Endometrial microvascular endothelial cells (primary cell): Measurements from ENCODE around the gene DEDD2. TPM values are rescaled to one million over a fixed set of nuclear protein-coding genes. Genes with fewer than 3 reads are reported as not detected.

Experiments
- in situ Hi-C: cut with HindIII; loops from 2 replicates; pipeline ENCODE4 v1.10.0; 2017; ENCODE audit warnings: low sequenced_read_pairs, low pct_unique_long_range_greater_than_20kb; ENCODE audit errors: inconsistent ontology term
- total RNA-seq: library from RNA; depleted of rRNA; stranded (reverse); fragments of >200 nt; gene quantifications from one replicate; pipeline ENCODE4 v1.2.3, GENCODE V29; 2015; ENCODE audit errors: inconsistent ontology term

The DEDD2 gene
- total RNA-seq, 1 donor from 2014 or later: 46.6 TPM

GRCh38 chr19:42203700-42204099 lies 13.8 kb downstream of the DEDD2 start:
- in situ Hi-C loops: no loop called here

- in situ Hi-C loops: no loop called here
Measured at GRCh38 chr19:42202290-42202880, 15.1 kb downstream of the DEDD2 start.

DNA sequence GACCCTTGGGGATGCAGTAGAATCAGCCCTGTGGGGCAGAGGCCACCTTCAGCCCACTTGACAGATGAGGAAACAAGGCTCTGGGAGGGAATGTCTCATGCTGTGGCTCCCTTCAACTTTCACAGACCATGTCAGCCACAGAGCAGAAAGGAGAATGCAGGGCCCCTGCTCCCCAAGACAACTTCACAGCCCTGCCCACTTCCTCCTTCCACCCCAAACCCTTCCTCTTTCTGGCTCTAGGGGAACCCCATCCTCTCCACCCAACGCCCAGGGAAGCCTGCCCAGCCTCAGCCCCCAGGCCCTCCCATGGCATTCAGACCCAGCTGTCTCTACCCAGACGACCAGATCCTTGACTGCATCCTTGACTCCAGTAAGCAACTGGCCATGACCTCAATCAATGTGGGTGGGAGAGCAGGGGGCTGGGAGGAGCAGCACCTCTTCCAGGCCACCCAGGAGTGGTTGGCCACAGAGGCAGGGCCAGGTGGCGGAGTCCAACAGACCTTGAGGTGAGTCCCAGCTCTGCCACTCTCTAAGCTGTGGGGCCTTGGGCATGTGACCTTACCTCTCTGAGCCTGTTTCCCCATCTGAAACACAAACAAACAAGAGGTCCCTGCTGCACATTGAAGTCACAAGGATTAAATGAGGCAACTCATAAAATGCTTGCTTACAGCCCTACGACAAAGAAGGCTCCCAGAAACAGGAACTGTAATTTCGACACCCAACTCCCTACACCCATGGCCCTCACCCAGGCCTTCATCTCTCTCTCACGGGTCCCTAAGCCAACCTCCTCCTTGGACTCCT lies 15.8 kb downstream of the DEDD2 start:
- in situ Hi-C loops: no loop called here

DNA sequence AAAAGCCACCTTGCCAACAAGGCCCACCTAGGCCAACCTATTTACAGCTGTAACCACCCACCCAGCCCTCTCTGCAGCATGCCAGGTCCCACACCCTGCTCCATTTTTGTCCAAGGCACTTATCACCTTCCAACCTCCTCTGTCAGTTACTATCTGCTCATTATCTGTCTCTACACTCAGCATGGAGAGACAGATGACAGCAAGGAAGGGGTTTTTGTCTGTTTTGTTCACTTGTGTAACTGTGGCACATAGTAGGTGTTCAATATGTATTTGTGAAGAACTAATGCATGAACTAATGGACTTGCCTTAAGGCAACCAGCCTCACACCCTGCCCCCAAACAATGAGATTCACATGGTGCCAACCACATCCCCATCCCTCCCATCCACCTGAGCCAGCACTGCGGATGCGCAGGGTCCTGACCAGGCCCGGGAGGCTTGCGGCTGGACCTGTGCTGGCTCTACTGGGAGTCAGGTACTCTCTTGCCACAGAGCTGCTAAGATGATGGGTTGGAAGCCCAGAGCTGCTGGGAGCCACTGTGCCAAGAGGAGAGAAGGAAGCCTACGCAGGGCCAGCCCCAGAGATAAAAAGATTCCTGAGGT lies 17.3 kb downstream of the DEDD2 start:
- in situ Hi-C loops: no loop called here

- in situ Hi-C loops: no loop called here
Measured at GRCh38 chr19:42199440-42200115, 17.9 kb downstream of the DEDD2 start.

GRCh38 chr19:42198676-42199439 lies 18.6 kb downstream of the DEDD2 start:
- in situ Hi-C loops: no loop called here

GRCh38 chr19:42197375-42197817 lies 20.1 kb downstream of the DEDD2 start:
- in situ Hi-C loops: no loop called here

DNA sequence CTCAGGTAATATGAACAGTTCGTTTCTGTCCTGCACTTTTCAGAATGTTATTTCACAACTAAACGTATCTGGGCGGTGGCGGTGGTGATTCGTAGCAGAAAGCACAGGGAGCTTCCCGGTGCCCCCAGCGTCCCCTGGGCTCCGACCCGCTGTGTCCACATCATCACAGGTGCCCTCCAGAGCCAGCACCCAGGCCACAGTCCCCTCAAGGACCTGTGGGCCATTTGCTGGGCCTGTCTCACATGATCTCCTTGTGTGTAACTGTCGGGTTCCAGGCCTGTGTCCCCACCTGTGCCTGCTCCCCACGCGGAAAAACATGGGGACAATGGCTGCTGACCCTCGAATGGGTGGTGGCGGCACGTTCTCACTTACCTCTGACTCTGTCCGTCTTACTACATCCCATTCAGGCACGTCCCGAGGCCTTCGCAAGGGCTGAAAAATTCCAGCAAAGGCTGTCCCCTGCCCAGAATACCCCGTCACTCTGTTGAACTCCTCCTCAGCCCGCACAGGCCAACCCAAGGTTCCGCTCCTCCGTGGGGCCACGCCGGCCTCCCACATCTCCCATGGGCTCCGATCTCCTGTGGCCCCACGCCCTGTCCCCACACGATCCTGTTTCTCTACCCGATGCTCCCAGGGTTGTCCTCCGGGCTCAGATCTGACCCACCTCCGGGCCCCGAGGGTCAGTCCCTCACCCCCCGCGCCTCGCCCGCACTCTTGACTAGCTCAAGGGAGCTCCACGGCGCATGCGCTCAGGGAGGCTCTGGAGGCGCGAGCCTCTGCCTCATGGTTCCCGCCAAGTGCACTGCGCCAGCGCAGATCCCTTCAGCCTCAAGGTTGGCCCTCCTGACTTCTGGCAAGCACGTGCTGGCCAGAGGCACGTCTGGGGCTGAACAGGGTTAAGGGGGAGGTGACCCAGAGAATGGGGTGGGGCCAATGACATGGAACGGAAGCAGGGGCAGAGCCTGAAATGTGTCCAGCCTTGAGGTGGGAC lies 21.2 kb downstream of the DEDD2 start:
- in situ Hi-C loops: no loop called here

- in situ Hi-C loops: no loop called here
Measured at GRCh38 chr19:42193706-42194105, 23.8 kb downstream of the DEDD2 start.

- in situ Hi-C loops: no loop called here
Measured at GRCh38 chr19:42193294-42193693, 24.2 kb downstream of the DEDD2 start.

- in situ Hi-C loops: no loop called here
Measured at GRCh38 chr19:42191855-42192254, 25.6 kb downstream of the DEDD2 start.

GRCh38 chr19:42191330-42191729 lies 26.1 kb downstream of the DEDD2 start:
- in situ Hi-C loops: no loop called here

GRCh38 chr19:42189133-42189532 lies 28.3 kb downstream of the DEDD2 start:
- in situ Hi-C loops: no loop called here

DNA sequence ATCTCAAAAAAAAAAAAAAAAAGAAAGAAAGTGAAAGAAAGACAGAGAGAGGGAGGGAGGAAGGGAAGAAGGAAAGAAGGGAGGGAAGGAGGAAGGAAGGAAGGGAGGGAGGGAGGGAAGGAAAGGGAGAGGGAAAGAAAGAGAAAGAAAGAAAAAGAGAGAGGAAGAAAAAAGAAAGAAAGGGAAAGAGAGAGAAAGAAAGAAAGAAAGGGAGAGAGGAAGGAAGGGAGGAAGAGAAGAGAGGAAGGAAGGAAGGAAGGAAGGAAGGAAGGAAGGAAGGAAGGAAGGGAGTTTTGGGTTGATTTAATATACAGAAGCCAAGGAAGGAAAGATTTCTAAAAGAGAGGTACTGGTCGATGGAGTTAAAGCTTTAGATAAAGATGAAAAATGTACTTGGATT lies 28.8 kb downstream of the DEDD2 start:
- in situ Hi-C loops: no loop called here

DNA sequence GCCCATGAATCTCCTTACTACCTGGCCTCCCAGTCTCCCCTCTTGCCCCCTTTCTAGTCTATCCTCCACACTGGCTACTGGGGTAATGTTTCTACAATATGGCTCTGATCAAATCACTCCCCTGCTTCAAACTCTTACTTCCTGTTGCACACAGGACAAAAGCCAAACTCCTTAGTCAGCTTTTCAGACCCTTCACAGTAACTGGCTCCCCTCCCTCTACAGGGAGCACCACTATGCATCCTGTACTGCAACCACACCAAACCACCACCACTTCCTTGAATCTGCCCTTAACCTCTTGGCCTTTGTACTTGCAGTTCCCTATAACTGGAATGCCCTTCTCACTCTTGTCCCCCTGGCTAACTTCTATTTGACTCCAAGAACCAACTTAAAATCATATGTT lies 32.2 kb downstream of the DEDD2 start:
- in situ Hi-C loops: no loop called here

DNA sequence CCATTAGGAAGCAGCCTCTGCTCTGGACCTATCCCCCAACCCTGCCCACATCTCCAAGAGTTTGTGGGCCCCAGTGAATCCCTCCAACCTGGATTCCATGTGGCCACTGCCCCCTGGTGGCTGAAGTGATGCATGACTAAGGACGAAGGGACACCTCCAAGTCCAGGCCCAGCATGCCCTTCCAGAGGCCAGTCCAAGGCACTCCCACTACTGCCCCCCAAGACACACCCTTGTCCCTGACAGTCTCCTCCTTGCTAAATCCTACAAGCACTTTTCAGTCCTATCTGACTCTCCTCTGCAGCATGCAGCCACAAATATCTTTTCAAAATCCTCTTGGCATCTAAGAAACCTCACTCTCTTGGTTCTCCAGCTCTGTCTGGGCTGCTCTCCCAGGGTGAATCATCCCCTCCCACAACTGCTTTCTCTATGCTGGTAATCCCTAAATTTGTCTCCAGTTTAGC lies 33.0 kb downstream of the DEDD2 start:
- in situ Hi-C loops: no loop called here

DNA sequence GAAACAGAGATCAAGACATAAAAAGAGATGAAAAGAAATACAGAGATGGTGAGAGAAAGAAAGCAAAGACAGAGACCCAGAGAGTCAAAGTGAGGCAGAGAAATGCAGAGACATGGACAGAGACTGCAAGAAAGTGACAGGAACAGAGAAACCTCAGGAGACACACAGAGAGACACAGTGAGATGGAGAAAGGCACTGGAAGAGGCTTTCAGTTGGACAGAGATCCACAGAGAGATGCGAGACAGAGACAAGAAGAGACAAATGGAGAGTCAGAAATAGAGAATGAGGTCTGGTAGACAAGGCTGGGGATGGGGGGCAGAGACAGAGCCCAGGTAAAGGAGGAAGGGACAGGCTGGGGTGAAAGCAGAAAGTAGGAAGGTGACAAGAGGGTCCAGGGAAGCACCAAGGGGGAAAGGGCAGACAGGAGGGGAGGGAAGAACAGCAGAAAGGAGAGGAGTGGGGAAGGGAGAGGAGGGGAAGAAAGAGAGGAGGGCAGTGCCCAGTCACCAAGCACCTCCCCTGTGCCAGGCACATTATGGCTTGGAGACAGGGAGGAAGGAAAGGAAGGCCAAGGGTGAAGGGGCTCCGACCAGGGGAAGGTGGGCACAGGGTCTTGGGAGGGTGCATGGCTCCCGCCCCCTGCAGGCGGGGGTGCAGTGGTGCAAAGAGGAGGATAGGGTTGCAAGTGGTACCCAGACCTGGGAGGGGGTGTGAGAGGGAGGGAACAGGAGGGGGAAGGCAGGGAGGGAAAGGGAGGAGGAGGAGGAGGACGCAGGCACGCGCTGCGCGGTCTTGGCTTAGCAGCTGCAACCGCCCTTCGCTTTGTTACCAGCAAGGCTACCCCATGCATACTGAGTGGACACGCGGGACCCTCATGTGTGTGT lies 38.4 kb downstream of the DEDD2 start:
- in situ Hi-C loops: no loop called here
